SK-N-SH treated with all-trans-retinoic acid at 6 μM for 48 hours (cell line): ENCODE data around the gene CDH4.
"Not testable (repeated sequence)": the region's sequence is repeated elsewhere in the genome, so short reads cannot be mapped to it uniquely, and the experiment has no call there.

Source experiments
- ATAC-seq: fragments of 200-7000 bp; cut with Tn5 transposase; 3 replicates; pipeline ENCODE4 v1.9.1; 2020; ENCODE audit warnings: mild to moderate bottlenecking, moderate library complexity
- ARNTL ChIP-seq: fragments of 450-650 bp; formaldehyde crosslinking; IDR thresholded peaks from 2 replicates; pipeline ENCODE4 v1.5.0; 2020; ENCODE audit warnings: low read depth, mild to moderate bottlenecking, moderate library complexity, borderline replicate concordance
- BACH2 ChIP-seq: fragments of 250-450 bp; sonication (Bioruptor Pico); IDR thresholded peaks from 2 replicates; pipeline ENCODE4 v1.9.0; 2021; ENCODE audit warnings: mild to moderate bottlenecking, borderline replicate concordance
- CSDC2 ChIP-seq: fragments of 250-450 bp; sonication (Bioruptor Pico); IDR thresholded peaks from 2 replicates; pipeline ENCODE4 v1.5.0; 2020; ENCODE audit warnings: mild to moderate bottlenecking, moderate library complexity
- CSRNP3 ChIP-seq: fragments of 250-450 bp; sonication (Bioruptor Pico); IDR thresholded peaks from 2 replicates; pipeline ENCODE4 v1.5.1; 2021; ENCODE audit warnings: mild to moderate bottlenecking, moderate library complexity
- ESRRG ChIP-seq: fragments of 250-450 bp; sonication (Bioruptor Pico); IDR thresholded peaks from 2 replicates; pipeline ENCODE4 v1.6.1; 2021; ENCODE audit warnings: mild to moderate bottlenecking
- PATZ1 ChIP-seq: fragments of 250-450 bp; sonication (Bioruptor Pico); IDR thresholded peaks from 2 replicates; pipeline ENCODE4 v1.8.0; 2020; ENCODE audit warnings: mild to moderate bottlenecking, moderate library complexity, borderline replicate concordance
- POU6F1 ChIP-seq: fragments of 250-450 bp; sonication (Bioruptor Pico); IDR thresholded peaks from 2 replicates; pipeline ENCODE4 v1.8.0; 2021; ENCODE audit warnings: low read depth, mild to moderate bottlenecking, moderate library complexity, borderline replicate concordance
- RARB ChIP-seq: fragments of 250-450 bp; sonication (Bioruptor Pico); IDR thresholded peaks from 2 replicates; pipeline ENCODE4 v1.8.0; 2021; ENCODE audit warnings: mild to moderate bottlenecking, moderate library complexity
- TOX ChIP-seq: fragments of 250-450 bp; sonication (Bioruptor Pico); IDR thresholded peaks from 2 replicates; pipeline ENCODE4 v1.8.0; 2021; ENCODE audit warnings: mild to moderate bottlenecking, moderate library complexity, borderline replicate concordance
- TSHZ2 ChIP-seq: fragments of 250-450 bp; sonication (Bioruptor Pico); IDR thresholded peaks from 2 replicates; pipeline ENCODE4 v1.5.0; 2020; ENCODE audit warnings: mild to moderate bottlenecking, moderate library complexity
- ZC3H10 ChIP-seq: fragments of 250-450 bp; sonication (Bioruptor Pico); IDR thresholded peaks from 2 replicates; pipeline ENCODE4 v1.5.1; 2021; ENCODE audit warnings: mild to moderate bottlenecking, moderate library complexity
- ZFP3 ChIP-seq: fragments of 250-450 bp; sonication (Bioruptor Pico); IDR thresholded peaks from 2 replicates; pipeline ENCODE4 v1.5.0; 2020; ENCODE audit warnings: mild to moderate bottlenecking, moderate library complexity
- ZFP30 ChIP-seq: fragments of 450-650 bp; formaldehyde crosslinking; IDR thresholded peaks from 2 replicates; pipeline ENCODE4 v1.5.0; 2022; ENCODE audit warnings: mild to moderate bottlenecking, moderate library complexity
- ZNF70 ChIP-seq: fragments of 450-650 bp; formaldehyde crosslinking; IDR thresholded peaks from 2 replicates; pipeline ENCODE4 v1.5.0; 2020; ENCODE audit warnings: mild to moderate bottlenecking, moderate library complexity

The CDH4 gene

GRCh38 chr20:61978491-61978890 lies 726.4 kb downstream of the CDH4 start:
- no peak for ATAC-seq
- TF ChIP-seq ZNF70 (CRISPR knock-in tag), result no peak
- no peak for TF ChIP-seq PATZ1

GRCh38 chr20:61979090-61979489 lies 727.0 kb downstream of the CDH4 start:
- no peak for ATAC-seq
- TF ChIP-seq PATZ1, result no peak
- no peak for TF ChIP-seq RARB (CRISPR knock-in tag)
- no peak for TF ChIP-seq TSHZ2 (CRISPR knock-in tag)
- TF ChIP-seq ARNTL (CRISPR knock-in tag), result no peak
- no peak for TF ChIP-seq ZFP3 (CRISPR knock-in tag)
- no peak for TF ChIP-seq ZNF70 (CRISPR knock-in tag)

- TF ChIP-seq CSDC2 (CRISPR knock-in tag), result no peak
- TF ChIP-seq TOX (CRISPR knock-in tag), result no peak
- no peak for TF ChIP-seq ZC3H10
- TF ChIP-seq POU6F1, result no peak
- TF ChIP-seq ARNTL (CRISPR knock-in tag), result no peak
- no peak for TF ChIP-seq ZFP30
- TF ChIP-seq RARB (CRISPR knock-in tag), result no peak
- TF ChIP-seq ESRRG, result no peak
- no peak for TF ChIP-seq CSRNP3 (CRISPR knock-in tag)
- TF ChIP-seq, all 23 proteins: peak for 0
- no peak for ATAC-seq
Measured at GRCh38 chr20:61979701-61980635, 727.9 kb downstream of the CDH4 start.

- TF ChIP-seq BACH2, result no peak
- ATAC-seq, result peak; percentile 51; the same call in 2 of the 3 replicates
Measured at GRCh38 chr20:61980647-61981583, 728.9 kb downstream of the CDH4 start.

- not testable (repeated sequence) for ATAC-seq
Measured at GRCh38 chr20:61981691-61982090, 729.6 kb downstream of the CDH4 start.
